ENCODE data around the gene FOXD3.

DNA sequence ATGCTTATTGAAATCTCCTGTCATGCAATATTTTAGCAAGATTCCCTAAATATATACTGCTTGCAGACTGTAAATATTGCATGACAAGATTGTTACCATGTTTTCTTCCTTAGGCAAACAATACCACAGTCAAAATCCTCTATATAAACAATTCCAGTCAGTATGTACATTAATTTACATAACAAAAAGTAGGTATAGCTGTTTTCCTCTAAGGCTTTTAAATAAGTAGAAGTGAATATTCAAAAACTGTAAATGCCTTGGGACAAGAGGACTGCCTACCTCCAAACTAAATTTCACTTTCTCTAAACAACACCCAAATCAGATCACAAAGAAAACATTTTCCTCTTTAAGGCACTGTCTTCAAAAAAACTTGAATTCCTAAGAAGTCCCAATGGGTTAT, 17.3 kb upstream of the FOXD3 start:
- TF ChIP-seq POLR2AphosphoS5 (IDR thresholded peaks at IDR 0.05; ENCODE audit: low read depth, low read length), result no peak
- TF ChIP-seq TAF1 (IDR thresholded peaks at IDR 0.05; ENCODE audit: borderline replicate concordance, insufficient read depth, low read length), result no peak
- no peak for TF ChIP-seq REST (IDR thresholded peaks at IDR 0.05; ENCODE audit: insufficient read depth in 1 of 2, low read depth in 2 of 2, low read length in 2 of 2)
- TF ChIP-seq SIN3A (IDR thresholded peaks at IDR 0.05; ENCODE audit: borderline replicate concordance, insufficient read depth, low read length), result no peak
